ENCODE results near the gene TULP4. TPM values are rescaled to one million over a fixed set of nuclear protein-coding genes. Genes with fewer than 3 reads are reported as not detected.
A peak's percentile ranks its signal among the peaks of the same experiment; 100 is the strongest.
"Not testable (repeated sequence)": the region's sequence is repeated elsewhere in the genome, so short reads cannot be mapped to it uniquely, and the experiment has no call there.

Gene TULP4
- total RNA-seq, 1 experiment from 2014 or later = 52.8 TPM

GRCh38 chr6:158347335-158347734, 35.1 kb downstream of the TULP4 start:
- no peak overlapping the region for H3K4me3 Mint-ChIP-seq
- H3K4me1 Mint-ChIP-seq = peaks cover 17% of the 10 kb centered on the region
- POLR2A ChIA-PET = no interaction called here
- H3K27me3 Mint-ChIP-seq (ENCODE audit: low read depth) = peaks cover 6% of the 10 kb centered on the region; the same call in 1 of the 2 replicates
- no peak for TF ChIP-seq NR2C2 (CRISPR knock-in tag; IDR thresholded peaks at IDR 0.05)
- no peak for TF ChIP-seq FOXK1 (CRISPR knock-in tag; IDR thresholded peaks at IDR 0.05)
- TF ChIP-seq, protein P1, sequence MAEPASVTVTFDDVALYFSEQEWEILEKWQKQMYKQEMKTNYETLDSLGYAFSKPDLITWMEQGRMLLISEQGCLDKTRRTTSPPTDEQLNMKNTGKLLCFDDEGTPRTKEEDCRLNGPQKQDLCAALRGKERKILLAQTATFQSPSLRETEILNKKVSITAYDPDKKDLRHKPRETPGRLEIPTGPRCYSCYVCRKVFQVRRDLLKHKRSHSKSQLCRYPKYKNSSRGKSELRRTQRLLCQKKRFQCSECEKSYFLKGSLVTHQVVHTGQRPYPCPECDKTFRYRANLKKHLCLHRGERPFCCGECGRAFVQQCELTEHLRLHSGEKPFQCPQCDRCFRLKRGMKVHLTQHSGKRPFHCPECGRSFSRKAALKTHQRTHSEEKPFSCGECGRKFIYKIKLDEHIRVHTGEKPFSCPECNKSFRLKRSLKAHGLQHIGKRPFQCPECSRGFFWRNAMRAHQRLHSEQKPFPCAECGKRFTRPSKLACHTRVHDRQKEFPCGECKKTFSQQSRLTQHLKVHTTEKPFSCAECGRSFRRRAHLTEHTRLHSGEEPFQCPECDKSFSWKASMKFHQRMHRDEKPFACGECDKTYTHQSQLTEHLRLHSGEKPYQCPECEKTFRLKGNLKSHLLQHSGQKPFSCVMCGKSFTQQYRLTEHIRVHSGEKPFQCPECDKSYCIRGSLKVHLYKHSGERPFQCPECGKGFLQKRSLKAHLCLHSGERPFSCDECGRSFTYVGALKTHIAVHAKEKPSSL (CRISPR knock-in tag; conservative IDR thresholded peaks at IDR 0.05) = no peak
- TF ChIP-seq, protein P2, sequence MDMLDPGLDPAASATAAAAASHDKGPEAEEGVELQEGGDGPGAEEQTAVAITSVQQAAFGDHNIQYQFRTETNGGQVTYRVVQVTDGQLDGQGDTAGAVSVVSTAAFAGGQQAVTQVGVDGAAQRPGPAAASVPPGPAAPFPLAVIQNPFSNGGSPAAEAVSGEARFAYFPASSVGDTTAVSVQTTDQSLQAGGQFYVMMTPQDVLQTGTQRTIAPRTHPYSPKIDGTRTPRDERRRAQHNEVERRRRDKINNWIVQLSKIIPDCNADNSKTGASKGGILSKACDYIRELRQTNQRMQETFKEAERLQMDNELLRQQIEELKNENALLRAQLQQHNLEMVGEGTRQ (CRISPR knock-in tag; IDR thresholded peaks at IDR 0.05) = no peak
- H3K27ac Mint-ChIP-seq = no peak overlapping the region
- CTCF ChIA-PET = no interaction called here
- H3K36me3 Mint-ChIP-seq = peaks cover 59% of the 10 kb centered on the region
- ATAC-seq = no peak
- DNase-seq (ENCODE audit: low spot score) = no peak
- peaks cover 46% of the 10 kb centered on the region for H3K9me3 Mint-ChIP-seq

GRCh38 chr6:158348737-158349504, 36.7 kb downstream of the TULP4 start:
- peaks cover 44% of the 10 kb centered on the region for H3K9me3 Mint-ChIP-seq
- H3K36me3 Mint-ChIP-seq = peaks cover 57% of the 10 kb centered on the region
- DNase-seq (ENCODE audit: low spot score); H3K27ac Mint-ChIP-seq; H3K4me1 Mint-ChIP-seq; ATAC-seq; H3K27me3 Mint-ChIP-seq (ENCODE audit: low read depth); CTCF ChIA-PET; POLR2A ChIA-PET; H3K4me3 Mint-ChIP-seq: not testable (repeated sequence)

GRCh38 chr6:158349505-158350275, 37.4 kb downstream of the TULP4 start:
- H3K4me3 Mint-ChIP-seq; H3K4me1 Mint-ChIP-seq; H3K27ac Mint-ChIP-seq; H3K27me3 Mint-ChIP-seq (ENCODE audit: low read depth); ATAC-seq; DNase-seq (ENCODE audit: low spot score); POLR2A ChIA-PET; CTCF ChIA-PET: not testable (repeated sequence)
- peaks cover 36% of the 10 kb centered on the region for H3K9me3 Mint-ChIP-seq
- H3K36me3 Mint-ChIP-seq = peaks cover 49% of the 10 kb centered on the region

GRCh38 chr6:158350731-158351130, 38.5 kb downstream of the TULP4 start:
- DNase-seq (ENCODE audit: low spot score); CTCF ChIA-PET; H3K4me1 Mint-ChIP-seq; POLR2A ChIA-PET; H3K27ac Mint-ChIP-seq; H3K27me3 Mint-ChIP-seq (ENCODE audit: low read depth); ATAC-seq; H3K4me3 Mint-ChIP-seq: not testable (repeated sequence)
- Mint-ChIP-seq H3K9me3 (peaks cover 26% of the 10 kb centered on the region), H3K36me3 (peaks cover 39% of the 10 kb centered on the region)

DNA sequence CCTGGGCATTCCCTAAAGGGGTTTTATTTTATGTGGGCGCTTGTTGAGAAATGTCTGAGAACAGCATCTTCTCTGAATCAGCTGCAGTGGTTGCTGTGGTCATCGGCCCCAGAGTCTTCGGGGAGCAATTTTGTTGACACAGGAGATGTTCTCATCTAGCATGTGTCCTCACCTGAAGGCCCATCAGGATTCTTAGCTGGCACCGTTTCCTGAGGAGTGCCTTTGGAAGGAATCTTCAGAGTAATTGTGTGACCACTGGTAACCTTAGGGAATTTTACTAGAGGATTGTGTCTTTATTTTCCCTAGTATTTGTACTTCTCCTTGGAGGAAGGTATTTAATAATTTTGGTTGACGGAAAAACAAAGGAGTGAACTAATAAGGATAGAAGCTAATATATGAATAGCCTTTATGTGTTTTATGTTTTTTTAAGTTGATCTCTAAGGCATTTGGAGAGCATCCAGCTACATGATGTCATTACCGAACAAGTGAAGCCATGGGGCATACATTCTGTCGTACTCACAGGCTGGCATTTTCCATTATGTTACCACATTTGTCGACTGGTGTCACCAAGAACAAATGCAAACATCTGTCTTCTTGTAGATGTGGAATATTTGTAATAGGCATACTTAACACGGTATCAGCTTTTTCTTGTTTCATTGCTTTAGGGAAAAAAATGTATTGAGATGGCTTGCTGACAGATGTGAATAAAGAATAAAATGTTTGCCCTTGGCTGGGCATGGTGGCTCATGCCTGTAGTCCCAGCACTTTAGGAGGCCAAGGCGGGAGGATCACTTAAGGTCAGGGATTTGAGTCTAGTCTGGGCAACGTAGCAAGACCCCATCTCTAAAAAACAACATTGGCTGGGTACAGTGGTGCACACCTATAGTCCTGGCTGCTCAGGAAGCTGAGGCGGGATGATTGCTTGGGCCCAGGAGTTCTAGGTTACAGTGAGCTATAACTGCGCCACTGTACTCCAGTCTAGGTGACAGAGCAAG, 41.9 kb downstream of the TULP4 start:
- POLR2A ChIA-PET = interaction anchor here (0.6 kb wide), 1 partner anchor 11 kb away, joined by 3 read pairs; no protein-coding TSS in a partner anchor
- H3K27ac Mint-ChIP-seq = no peak overlapping the region
- CTCF ChIA-PET = no interaction called here

More for the DNA sequence above, 41.9 kb downstream of the TULP4 start:
- Mint-ChIP-seq H3K4me3 (no peak overlapping the region), H3K9me3 (peaks cover 7% of the 10 kb centered on the region; the same call in 1 of the 2 replicates), H3K4me1 (peaks cover 13% of the 10 kb centered on the region), H3K27me3 (ENCODE audit: low read depth) (peaks cover 3% of the 10 kb centered on the region; the same call in 1 of the 2 replicates), H3K36me3 (peaks cover 13% of the 10 kb centered on the region)
- no peak for DNase-seq (ENCODE audit: low spot score)
- ATAC-seq = no peak
- TF ChIP-seq FOXP1 (CRISPR knock-in tag; IDR thresholded peaks at IDR 0.05; ENCODE audit: borderline replicate concordance) (no peak), ZNF121 (CRISPR knock-in tag; IDR thresholded peaks at IDR 0.05) (peak; percentile 78)
